IMR-90 (cell line): ENCODE data around the gene CANT1. TPM values are rescaled to one million over a fixed set of nuclear protein-coding genes. Genes with fewer than 3 reads are reported as not detected.

Experiments
- ATAC-seq: fragments of 200-7000 bp; cut with Tn5 transposase; 2 replicates; pipeline ENCODE4 v1.9.1; 2020; ENCODE audit warnings: low read depth, mild to moderate bottlenecking, moderate library complexity
- BruUV-seq: library from RNA; stranded (reverse); fragments of 400-500 nt; replicated peaks from 2 replicates; lab custom pipeline; 2021; lab: Mats Ljungman, UMichigan
- CTCF ChIA-PET: fragments of 300-600 bp; formaldehyde crosslinking; extraction: SDS; loops from one replicate; lab custom pipeline; 2021; ENCODE audit warnings: antibody characterized with exemption; lab: Yijun Ruan, JAX
- POLR2A ChIA-PET: fragments of 300-600 bp; sonication (Branson Sonifier 250); formaldehyde crosslinking; loops from one replicate; lab custom pipeline; 2022; ENCODE audit warnings: antibody characterized with exemption; ENCODE audit not compliant: unreplicated experiment; lab: Charles Lee
- DNase-seq: peaks from one replicate; pipeline ENCODE4 v3.0.0; 2013
- H2AFZ ChIP-seq: replicated peaks from 2 replicates; pipeline ENCODE3; 2013; ENCODE audit warnings: low read length, mild to moderate bottlenecking; ENCODE audit not compliant: poor library complexity
- H2AK5ac ChIP-seq: 2 replicates; pipeline ENCODE4 v1.6.1; 2013; ENCODE audit warnings: low read depth, low read length, inconsistent platforms
- H2AK9ac ChIP-seq: replicated peaks from 2 replicates; pipeline ENCODE3; 2013; ENCODE audit warnings: mild to moderate bottlenecking, low read depth, low read length, moderate library complexity; ENCODE audit not compliant: poor library complexity
- H2BK120ac ChIP-seq: 2 replicates; pipeline ENCODE4 v1.6.1; 2013; ENCODE audit warnings: low read depth, low read length, inconsistent platforms
- H2BK15ac ChIP-seq: 3 replicates; pipeline ENCODE4 v1.6.1; 2013; ENCODE audit warnings: low read depth, low read length, inconsistent platforms
- H2BK20ac ChIP-seq: 2 replicates; pipeline ENCODE4 v1.6.1; 2013; ENCODE audit warnings: low read depth, mild to moderate bottlenecking, inconsistent platforms, low read length, moderate library complexity
- H2BK5ac ChIP-seq: 2 replicates; pipeline ENCODE4 v1.6.1; 2013; ENCODE audit warnings: mild to moderate bottlenecking, low read depth, low read length, inconsistent platforms; ENCODE audit not compliant: poor library complexity, severe bottlenecking
- H3K14ac ChIP-seq: replicated peaks from 2 replicates; pipeline ENCODE4 v1.6.1; 2013; ENCODE audit warnings: low read depth, low read length, inconsistent platforms
- H3K18ac ChIP-seq: 2 replicates; pipeline ENCODE4 v1.6.1; 2013; ENCODE audit warnings: low read depth, low read length, control low read depth
- H3K23ac ChIP-seq: 2 replicates; pipeline ENCODE4 v1.6.1; 2013; ENCODE audit warnings: low read depth, low read length, inconsistent platforms
- H3K27ac ChIP-seq: 2 replicates; pipeline ENCODE4 v1.5.1; 2013; ENCODE audit warnings: mild to moderate bottlenecking, control low read depth, low read length; ENCODE audit not compliant: insufficient read depth
- H3K27me3 ChIP-seq: 2 replicates; pipeline ENCODE4 v1.6.1; 2013; ENCODE audit warnings: low read length; ENCODE audit not compliant: control insufficient read depth, insufficient read depth
- H3K36me3 ChIP-seq: 2 replicates; pipeline ENCODE4 v1.6.1; 2013; ENCODE audit warnings: low read length, mixed read lengths; ENCODE audit not compliant: control insufficient read depth, insufficient read depth
- H3K4ac ChIP-seq: 2 replicates; pipeline ENCODE4 v1.6.1; 2013; ENCODE audit warnings: low read depth, low read length, inconsistent platforms
- H3K4me1 ChIP-seq: 2 replicates; pipeline ENCODE4 v1.6.1; 2013; ENCODE audit warnings: low read length, mixed read lengths; ENCODE audit not compliant: control insufficient read depth, insufficient read depth
- H3K4me2 ChIP-seq: 2 replicates; pipeline ENCODE4 v1.6.1; 2013; ENCODE audit warnings: low read depth, mild to moderate bottlenecking, control low read depth, low read length, moderate library complexity
- H3K4me3 ChIP-seq: 2 replicates; pipeline ENCODE4 v1.5.1; 2013; ENCODE audit warnings: low read depth, mild to moderate bottlenecking, control low read depth, low read length, moderate library complexity; ENCODE audit not compliant: insufficient read depth
- H3K56ac ChIP-seq: 2 replicates; pipeline ENCODE4 v1.6.1; 2013; ENCODE audit warnings: low read length, inconsistent platforms; ENCODE audit not compliant: insufficient read depth; ENCODE audit errors: extremely low read depth
- H3K79me1 ChIP-seq, 2 experiments: 2 replicates each; pipeline ENCODE4 v1.6.1; 2013; ENCODE audit warnings: low read length in 2 of 2, inconsistent platforms in 1 of 2, low read depth in 1 of 2
- H3K9ac ChIP-seq: 2 replicates; pipeline ENCODE4 v1.6.1; 2013; ENCODE audit warnings: low read depth, low read length, control low read depth
- H3K9me1 ChIP-seq: 2 replicates; pipeline ENCODE4 v1.6.1; 2013; ENCODE audit warnings: low read length, inconsistent platforms; ENCODE audit not compliant: insufficient read depth
- H3K9me3 ChIP-seq: 2 replicates; pipeline ENCODE4 v1.6.1; 2013; ENCODE audit warnings: low read length; ENCODE audit not compliant: control insufficient read depth, insufficient read depth
- H4K20me1 ChIP-seq: 2 replicates; pipeline ENCODE4 v1.6.1; 2013; ENCODE audit warnings: low read length, inconsistent platforms; ENCODE audit not compliant: insufficient read depth
- H4K5ac ChIP-seq: 2 replicates; pipeline ENCODE4 v1.6.1; 2013; ENCODE audit warnings: mild to moderate bottlenecking, low read depth, low read length, control low read depth
- H4K8ac ChIP-seq, 2 experiments: 2 replicates each; pipeline ENCODE4 v1.6.1; 2013; ENCODE audit warnings: low read depth in 2 of 2, low read length in 2 of 2, control low read depth in 1 of 2, inconsistent platforms in 1 of 2
- H4K91ac ChIP-seq: 2 replicates; pipeline ENCODE4 v1.6.1; 2013; ENCODE audit warnings: low read depth, low read length, inconsistent platforms; ENCODE audit not compliant: insufficient read depth
- CHD1 ChIP-seq: IDR thresholded peaks from 2 replicates; pipeline ENCODE4 v1.6.1; 2012; ENCODE audit warnings: low read depth, low read length, improper control_type of control experiment
- ELK1 ChIP-seq: fragments of 150-350 bp; IDR thresholded peaks from 2 replicates; pipeline ENCODE4 v1.6.1; 2016; ENCODE audit warnings: low read depth, mild to moderate bottlenecking, low read length, moderate library complexity, borderline replicate concordance
- FOS ChIP-seq: fragments of 150-350 bp; IDR thresholded peaks from 2 replicates; pipeline ENCODE4 v1.6.1; 2016; ENCODE audit warnings: low read depth, low read length
- MAFK ChIP-seq: IDR thresholded peaks from 2 replicates; pipeline ENCODE4 v1.6.1; 2012; ENCODE audit warnings: low read depth, low read length, improper control_type of control experiment
- RFX5 ChIP-seq: IDR thresholded peaks from 2 replicates; pipeline ENCODE4 v1.8.0; 2012; ENCODE audit warnings: low read depth, mild to moderate bottlenecking, low read length, moderate library complexity
- SMC3 ChIP-seq: fragments of 150-350 bp; IDR thresholded peaks from 2 replicates; pipeline ENCODE4 v1.6.1; 2016; ENCODE audit warnings: low read depth, mild to moderate bottlenecking, antibody characterized with exemption, low read length, moderate library complexity
- WGBS, 2 experiments: methylation state at CpG; one replicate each; pipeline versions ENCODE4 v1.1.5 to v1.1.7; 2013; ENCODE audit warnings: missing lambda C conversion rate in 2 of 2; ENCODE audit not compliant: insufficient read length in 1 of 2; ENCODE audit errors: extremely low coverage in 2 of 2; 5-methylcytosine and 5-hydroxymethylcytosine counted together
- dilution Hi-C: fragments of 300-500 bp; cut with HindIII; formaldehyde crosslinking; loops from one replicate; pipeline ENCODE4 v1.14.3; 2018; ENCODE audit warnings: low sequenced_read_pairs; ENCODE audit not compliant: unreplicated experiment
- in situ Hi-C: fragments of 300-500 bp; cut with MboI; formaldehyde crosslinking; loops from 3 replicates; pipeline ENCODE4 v1.14.3; 2019; ENCODE audit warnings: low sequenced_read_pairs, inconsistent platforms, mixed read lengths
- intact Hi-C: fragments of 100-400 bp; cut with micrococcal nuclease; formaldehyde crosslinking; loops from 2 replicates; pipeline ENCODE4 v1.10.0; 2022
- polyA plus RNA-seq, 3 experiments: library from polyadenylated mRNA; depleted of rRNA; stranded (reverse); fragments of >200 nt; gene quantifications; 2 replicates each; pipeline ENCODE4 v1.2.3, GENCODE V29; 2012; ENCODE audit warnings: low replicate concordance in 1 of 3
- total RNA-seq: library from RNA; depleted of rRNA; stranded (reverse); fragments of >200 nt; gene quantifications from 2 replicates; pipeline ENCODE4 v1.2.3, GENCODE V29; 2012; rRNA removed

CANT1 gene
- total and polyA plus RNA-seq, 2 of the 4 experiments (the other 2 are of a cell fraction) = 51.8 to 73.4 TPM

- no peak overlapping the region for H3K4me2 ChIP-seq
- intact Hi-C loops (no loop called here), in situ Hi-C loops (no loop called here), dilution Hi-C loops (no loop called here)
- no TSS peak for BruUV-seq
- H3K4me1 ChIP-seq = peaks cover 11% of the 10 kb centered on the region
- H4K91ac ChIP-seq = no peak overlapping the region
- no peaks in the 10 kb centered on the region for H4K20me1 ChIP-seq
- H2AFZ ChIP-seq = no peak overlapping the region
- H2AK5ac ChIP-seq = no peak overlapping the region
- POLR2A ChIA-PET = no interaction called here
- H3K14ac ChIP-seq = no peak overlapping the region
- peaks cover 3% of the 10 kb centered on the region; the same call in 1 of the 2 replicates for H3K9me1 ChIP-seq
- no peak overlapping the region for H4K5ac ChIP-seq
- no peak overlapping the region for H3K27ac ChIP-seq
- no peak overlapping the region for H2BK20ac ChIP-seq
- H3K9me3 ChIP-seq = no peaks in the 10 kb centered on the region
- CTCF ChIA-PET = no interaction called here
- no peaks in the 10 kb centered on the region; the same call in 1 of the 2 replicates for H3K27me3 ChIP-seq
- no peaks in the 10 kb centered on the region for H3K79me1 ChIP-seq
- ATAC-seq = no peak
- H2BK15ac ChIP-seq = no peak overlapping the region
- no peak overlapping the region for H3K18ac ChIP-seq
- no peak overlapping the region for H3K4ac ChIP-seq
- H2BK120ac ChIP-seq = no peak overlapping the region
- H2BK5ac ChIP-seq = no peak overlapping the region
- WGBS, 2 experiments = 100% methylated on average over 1 of the region's 7 CpGs; no CpG with 5 or more reads in 1 of the 2 experiments
- no peak overlapping the region for H3K4me3 ChIP-seq
- no peaks in the 10 kb centered on the region for H3K36me3 ChIP-seq
- H3K9ac ChIP-seq = no peak overlapping the region
- H4K8ac ChIP-seq = no peak overlapping the region
- H3K23ac ChIP-seq = no peak overlapping the region
- no peak for DNase-seq
- no peak overlapping the region for H2AK9ac ChIP-seq
- TF ChIP-seq RFX5 = no peak
- no peak for TF ChIP-seq SMC3
- no peak for TF ChIP-seq FOS
- TF ChIP-seq MAFK = no peak
- TF ChIP-seq CHD1 = no peak
- no peak for TF ChIP-seq ELK1
- no peak overlapping the region for H3K56ac ChIP-seq
These were observed 65.5 kb downstream of the CANT1 start for GRCh38 chr17:78944026-78944425.

Other genes with a start within 250 kb of the CANT1 start
- gene CYTH1, start 227.5 kb downstream of the CANT1 start, total RNA-seq = 7.9 and 8.3 TPM in 2 replicates
- 10.1 and 12.4 TPM in 2 replicates for gene CYTH1, start 227.5 kb downstream of the CANT1 start, polyA plus RNA-seq (2012; rRNA removed)
- 28.3 and 30.6 TPM in 2 replicates for gene USP36, start 168.9 kb downstream of the CANT1 start, total RNA-seq
- 38.3 and 39.7 TPM in 2 replicates for gene USP36, start 168.9 kb downstream of the CANT1 start, polyA plus RNA-seq (2012; rRNA removed)
- gene CEP295NL, start 106.6 kb downstream of the CANT1 start, total RNA-seq = 0.56 and 0.72 TPM in 2 replicates
- 0.11 and 0.31 TPM in 2 replicates for gene CEP295NL, start 106.6 kb downstream of the CANT1 start, polyA plus RNA-seq (2012; rRNA removed)
- 43.9 and 48.6 TPM in 2 replicates for gene TIMP2, start 84.4 kb downstream of the CANT1 start, total RNA-seq
- 352 and 416 TPM in 2 replicates for gene TIMP2, start 84.4 kb downstream of the CANT1 start, polyA plus RNA-seq (2012; rRNA removed)
- gene LGALS3BP, start 29.8 kb downstream of the CANT1 start, total RNA-seq = 33.7 and 34.7 TPM in 2 replicates
- 249 and 273 TPM in 2 replicates for gene LGALS3BP, start 29.8 kb downstream of the CANT1 start, polyA plus RNA-seq (2012; rRNA removed)
- 1.7 and 3.4 TPM in 2 replicates for gene C1QTNF1, start 14.4 kb upstream of the CANT1 start, total RNA-seq
- gene C1QTNF1, start 14.4 kb upstream of the CANT1 start, polyA plus RNA-seq (2012; rRNA removed) = 8.4 and 9.0 TPM in 2 replicates
- gene ENGASE, start 65.1 kb upstream of the CANT1 start, total RNA-seq = 2.5 and 3.9 TPM in 2 replicates
- gene ENGASE, start 65.1 kb upstream of the CANT1 start, polyA plus RNA-seq (2012; rRNA removed) = 10.4 and 12.1 TPM in 2 replicates